Right atrium auricular region (tissue), 2 donors: ENCODE results near the gene EGFL7. TPM values are rescaled to one million over a fixed set of nuclear protein-coding genes. Genes with fewer than 3 reads are reported as not detected.
"Not testable (repeated sequence)": the region's sequence is repeated elsewhere in the genome, so short reads cannot be mapped to it uniquely, and the experiment has no call there.

Experiments used
- DNase-seq: peaks from one replicate; pipeline ENCODE4 v3.0.0-alpha.2; 2019; ENCODE audit warnings: low spot score
- H3K27ac ChIP-seq, 2 donors: fragments of 200-600 bp; sonication (generic); 1 replicate in 1 of 2; 2 replicates in 1 of 2; pipeline ENCODE4 v1.5.1; 2016 to 2019
- H3K27me3 ChIP-seq, 2 donors: fragments of 200-600 bp; sonication (generic); one replicate each; pipeline versions ENCODE4 v1.5.1 to v1.6.0; 2017 to 2019
- H3K36me3 ChIP-seq: fragments of 200-600 bp; sonication (generic); one replicate; pipeline ENCODE4 v1.5.1; 2016
- H3K4me1 ChIP-seq, 2 donors: fragments of 200-600 bp; sonication (generic); one replicate each; pipeline versions ENCODE4 v1.5.1 to v1.6.0; 2017 to 2019
- H3K4me3 ChIP-seq, 2 donors: fragments of 200-600 bp; sonication (generic); 1 replicate in 1 of 2; 2 replicates in 1 of 2; pipeline ENCODE4 v1.5.1; 2017 to 2019; ENCODE audit warnings: mild to moderate bottlenecking in 1 of 2, moderate library complexity in 1 of 2
- H3K9me3 ChIP-seq, 2 donors: fragments of 200-600 bp; sonication (generic); one replicate each; pipeline ENCODE4 v1.5.1; 2019
- CTCF ChIP-seq, 2 donors: fragments of 200-600 bp; sonication (generic); IDR thresholded peaks; one replicate each; pipeline ENCODE4 v1.5.1; 2019; ENCODE audit warnings: antibody characterized with exemption in 2 of 2
- total RNA-seq, 2 donors: library from RNA; depleted of rRNA; stranded (reverse); fragments of >200 nt; gene quantifications; one replicate each; pipeline ENCODE4 v1.1.0, GENCODE V29; 2016

EGFL7 gene
- total RNA-seq, 2 donors from 2014 or later, result 114 to 120 TPM

DNA sequence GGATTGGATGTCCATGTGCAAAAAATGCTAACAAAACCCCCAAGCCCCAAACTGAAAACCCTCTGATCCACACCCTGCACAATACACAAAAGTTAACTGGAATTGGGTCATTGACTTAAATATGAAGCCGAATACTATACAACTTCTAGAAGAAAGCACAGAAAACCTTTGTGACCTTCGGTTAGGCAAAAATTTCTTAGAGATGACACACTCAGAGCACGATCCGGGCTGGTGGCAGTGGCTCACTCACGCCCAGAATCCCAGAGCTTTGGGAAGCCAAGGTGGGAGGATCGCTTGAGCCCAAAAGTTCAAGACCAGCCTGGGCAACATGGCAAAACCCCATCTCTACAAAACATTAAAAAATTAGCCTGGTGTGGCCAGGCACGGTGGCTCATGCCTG is 47.8 kb downstream of the EGFL7 start:
- H3K9me3 ChIP-seq, result no peaks in the 10 kb centered on the region
- TF ChIP-seq CTCF (IDR thresholded peaks at IDR 0.05), result no peak
- no peak for DNase-seq
- no peak overlapping the region for H3K4me3 ChIP-seq
- H3K27ac ChIP-seq, result no peak overlapping the region
- H3K36me3 ChIP-seq, result no peaks in the 10 kb centered on the region
- H3K4me1 ChIP-seq, result peaks cover 0 to 36% of the 10 kb centered on the region in 2 donors
- H3K27me3 ChIP-seq, result no peaks in the 10 kb centered on the region

DNA sequence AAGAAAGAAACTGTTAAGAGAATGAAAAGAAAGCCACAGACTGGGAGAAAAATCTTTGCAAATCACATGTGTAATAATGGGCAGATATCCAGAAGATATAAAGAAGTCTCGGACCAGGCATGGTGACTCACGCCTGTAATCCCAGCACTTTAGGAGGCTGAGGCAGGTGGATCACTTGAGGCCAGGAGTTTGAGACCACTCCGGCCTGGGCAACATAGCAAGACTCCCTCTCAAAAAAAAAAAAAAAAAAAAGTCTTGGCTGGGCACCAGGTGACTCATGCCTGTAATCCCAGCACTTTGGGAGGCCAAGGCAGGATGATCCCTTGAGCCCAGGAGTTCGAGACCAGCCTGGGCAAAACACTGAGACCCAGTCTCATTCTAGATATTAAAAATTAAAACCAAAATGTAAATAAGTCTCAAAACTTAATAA is 48.5 kb downstream of the EGFL7 start:
- H3K9me3 ChIP-seq, H3K27me3 ChIP-seq, DNase-seq, H3K36me3 ChIP-seq, H3K4me3 ChIP-seq: not testable (repeated sequence)
- Histone ChIP-seq H3K4me1 (peaks cover 0 to 36% of the 10 kb centered on the region in 2 donors), H3K27ac (peak overlapping the region in 1 of 2 donors; percentile 65)

DNA sequence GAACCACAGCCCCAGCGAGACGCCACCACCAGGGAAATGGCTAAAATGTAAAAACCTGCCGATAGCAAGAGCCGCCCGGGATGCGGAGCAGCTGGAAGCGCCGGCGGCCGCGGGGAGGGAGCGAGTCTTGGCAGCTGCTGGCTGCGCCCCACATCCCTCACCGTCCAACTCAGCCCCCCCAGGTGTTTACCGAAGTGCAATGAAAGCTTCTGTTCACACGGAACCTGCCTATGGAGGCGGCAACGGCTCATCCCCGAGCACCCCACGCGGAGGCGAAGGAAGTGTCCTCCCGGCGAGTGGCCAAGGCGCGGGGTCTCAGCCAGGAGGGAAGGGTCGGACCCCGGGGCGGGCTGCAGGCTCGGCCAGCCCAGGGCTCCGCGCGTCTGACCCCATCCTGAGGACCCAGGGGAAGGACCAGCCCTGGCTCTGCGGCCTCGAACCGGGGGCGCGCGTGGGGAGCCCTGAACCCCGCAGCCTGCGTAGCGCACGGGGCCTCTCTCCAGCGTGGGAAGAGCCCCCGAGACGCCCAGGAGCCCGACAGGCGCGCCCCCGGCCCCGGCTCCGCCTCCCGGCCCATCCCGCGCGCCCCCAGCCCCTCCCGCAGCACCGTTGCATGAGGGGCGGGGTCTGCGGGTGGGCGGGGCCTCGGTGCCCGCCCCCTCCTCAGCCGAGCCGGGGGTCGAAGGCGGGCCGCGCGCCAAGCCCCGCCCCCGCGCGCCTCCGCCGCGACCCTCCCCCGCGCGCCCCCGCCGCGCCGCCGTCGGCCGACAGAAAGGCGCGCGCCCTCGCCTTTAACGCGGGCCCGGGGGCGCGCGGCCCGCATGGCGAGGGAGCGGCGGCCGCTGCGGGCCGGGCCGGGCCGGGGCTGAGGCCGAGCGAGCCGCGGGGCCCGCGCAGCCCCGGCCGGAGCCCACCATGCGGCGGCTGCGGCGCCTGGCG is 49.3 kb downstream of the EGFL7 start, which contains the start of gene DIPK1B:
DIPK1B (plus strand) TSS at position 822 of the 939 bp plus-strand sequence; CDS start at position 916, 94 bp downstream.
- DNase-seq, result no peak
- TF ChIP-seq CTCF (IDR thresholded peaks at IDR 0.05), result no peak
- Histone ChIP-seq H3K27me3 (no peaks in the 10 kb centered on the region), H3K36me3 (no peaks in the 10 kb centered on the region), H3K9me3 (no peaks in the 10 kb centered on the region), H3K27ac (peak within 1 kb of the TSS; percentile 80), H3K4me3 (peak within 1 kb of the TSS; percentile 76 to 82), H3K4me1 (peaks cover 0 to 36% of the 10 kb centered on the region in 2 donors)

DNA sequence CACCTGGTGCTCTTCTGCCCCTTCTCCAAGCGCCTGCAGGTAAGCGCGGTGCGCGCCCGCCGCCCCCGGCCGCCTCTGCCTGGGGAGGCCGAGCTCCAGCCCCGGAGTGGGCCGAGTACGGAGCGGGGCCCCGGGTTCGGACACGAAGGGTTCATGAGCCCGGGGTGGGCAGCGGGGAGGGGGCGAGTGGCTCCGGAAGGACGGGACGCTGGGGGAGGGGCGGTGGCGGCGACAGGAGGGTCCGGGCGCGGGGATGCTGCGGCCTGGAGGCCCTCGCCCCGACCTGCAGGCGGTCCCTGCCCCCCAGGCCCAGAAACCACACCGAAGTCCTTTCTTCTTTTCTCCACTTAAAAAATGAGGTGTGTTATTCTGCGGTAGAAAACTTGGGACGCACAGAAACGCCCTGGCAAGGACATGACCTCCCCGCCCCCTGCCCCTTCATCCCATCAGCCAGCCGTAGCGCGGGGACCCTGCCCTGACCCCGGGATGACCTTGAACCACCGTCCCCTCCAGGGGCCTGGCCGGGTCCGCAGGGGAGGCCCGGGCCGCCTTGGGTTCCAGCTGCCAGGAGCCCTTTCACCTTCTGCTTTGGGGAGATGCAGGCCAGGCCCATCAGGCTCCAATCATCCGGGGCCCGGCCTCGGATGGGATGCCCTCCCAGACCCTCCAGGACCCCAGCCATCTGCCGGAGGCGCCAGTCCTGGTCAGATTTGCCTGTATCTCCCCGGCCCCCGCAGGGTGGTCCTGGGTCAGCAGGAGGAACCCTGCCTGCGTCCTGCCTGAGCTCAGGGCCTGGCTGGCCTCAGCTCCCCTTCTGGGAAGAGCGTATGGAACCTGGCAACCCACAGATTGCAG is 50.2 kb downstream of the EGFL7 start:
- no peaks in the 10 kb centered on the region for H3K36me3 ChIP-seq
- H3K9me3 ChIP-seq, result no peaks in the 10 kb centered on the region
- peak overlapping the region; percentile 80 for H3K27ac ChIP-seq
- peaks cover 0 to 36% of the 10 kb centered on the region in 2 donors for H3K4me1 ChIP-seq
- H3K4me3 ChIP-seq, result peak overlapping the region; percentile 76 to 82
- no peak for TF ChIP-seq CTCF (IDR thresholded peaks at IDR 0.05)
- no peak for DNase-seq
- no peaks in the 10 kb centered on the region for H3K27me3 ChIP-seq

GRCh38 chr9:136713550-136713949 is 50.8 kb downstream of the EGFL7 start:
- H3K4me3 ChIP-seq, result peak overlapping the region; percentile 76 to 82
- H3K4me1 ChIP-seq, result peaks cover 0 to 36% of the 10 kb centered on the region in 2 donors
- H3K36me3 ChIP-seq, result no peaks in the 10 kb centered on the region
- no peaks in the 10 kb centered on the region for H3K9me3 ChIP-seq
- H3K27me3 ChIP-seq, result no peaks in the 10 kb centered on the region
- no peak for TF ChIP-seq CTCF (IDR thresholded peaks at IDR 0.05)
- DNase-seq, result no peak
- peak overlapping the region; percentile 80 for H3K27ac ChIP-seq
